Measurements from ENCODE around the gene GPR137B.

The GPR137B gene

GRCh38 chr1:236240675-236241074, 98.3 kb downstream of the GPR137B start:
- no peaks in the 10 kb centered on the region for H3K27me3 ChIP-seq (replicated peaks; ENCODE audit: control insufficient read depth, insufficient read depth, low read length)
- H3K4me3 ChIP-seq (replicated peaks; ENCODE audit: low read depth, low read length), result no peak overlapping the region
- TF ChIP-seq, protein P1, sequence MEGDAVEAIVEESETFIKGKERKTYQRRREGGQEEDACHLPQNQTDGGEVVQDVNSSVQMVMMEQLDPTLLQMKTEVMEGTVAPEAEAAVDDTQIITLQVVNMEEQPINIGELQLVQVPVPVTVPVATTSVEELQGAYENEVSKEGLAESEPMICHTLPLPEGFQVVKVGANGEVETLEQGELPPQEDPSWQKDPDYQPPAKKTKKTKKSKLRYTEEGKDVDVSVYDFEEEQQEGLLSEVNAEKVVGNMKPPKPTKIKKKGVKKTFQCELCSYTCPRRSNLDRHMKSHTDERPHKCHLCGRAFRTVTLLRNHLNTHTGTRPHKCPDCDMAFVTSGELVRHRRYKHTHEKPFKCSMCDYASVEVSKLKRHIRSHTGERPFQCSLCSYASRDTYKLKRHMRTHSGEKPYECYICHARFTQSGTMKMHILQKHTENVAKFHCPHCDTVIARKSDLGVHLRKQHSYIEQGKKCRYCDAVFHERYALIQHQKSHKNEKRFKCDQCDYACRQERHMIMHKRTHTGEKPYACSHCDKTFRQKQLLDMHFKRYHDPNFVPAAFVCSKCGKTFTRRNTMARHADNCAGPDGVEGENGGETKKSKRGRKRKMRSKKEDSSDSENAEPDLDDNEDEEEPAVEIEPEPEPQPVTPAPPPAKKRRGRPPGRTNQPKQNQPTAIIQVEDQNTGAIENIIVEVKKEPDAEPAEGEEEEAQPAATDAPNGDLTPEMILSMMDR (IDR thresholded peaks at IDR 0.05; ENCODE audit: insufficient read depth, low read length, poor library complexity, severe bottlenecking), result no peak
- DNase-seq (ENCODE audit: extremely low read depth, insufficient read length), result no peak
- no peaks in the 10 kb centered on the region; the same call in none of the 2 replicates for H3K36me3 ChIP-seq (ENCODE audit: control insufficient read depth, insufficient read depth, low read length)

- DNase-seq (ENCODE audit: extremely low read depth, insufficient read length), result no peak
- peaks cover 3% of the 10 kb centered on the region for H3K36me3 ChIP-seq (ENCODE audit: control insufficient read depth, insufficient read depth, low read length)
- no peaks in the 10 kb centered on the region for H3K27me3 ChIP-seq (replicated peaks; ENCODE audit: control insufficient read depth, insufficient read depth, low read length)
- no peak overlapping the region for H3K4me3 ChIP-seq (replicated peaks; ENCODE audit: low read depth, low read length)
- TF ChIP-seq, protein P1 (IDR thresholded peaks at IDR 0.05; ENCODE audit: insufficient read depth, low read length, poor library complexity, severe bottlenecking), result no peak
These were observed 100.2 kb downstream of the GPR137B start for GRCh38 chr1:236242568-236242967.

DNA sequence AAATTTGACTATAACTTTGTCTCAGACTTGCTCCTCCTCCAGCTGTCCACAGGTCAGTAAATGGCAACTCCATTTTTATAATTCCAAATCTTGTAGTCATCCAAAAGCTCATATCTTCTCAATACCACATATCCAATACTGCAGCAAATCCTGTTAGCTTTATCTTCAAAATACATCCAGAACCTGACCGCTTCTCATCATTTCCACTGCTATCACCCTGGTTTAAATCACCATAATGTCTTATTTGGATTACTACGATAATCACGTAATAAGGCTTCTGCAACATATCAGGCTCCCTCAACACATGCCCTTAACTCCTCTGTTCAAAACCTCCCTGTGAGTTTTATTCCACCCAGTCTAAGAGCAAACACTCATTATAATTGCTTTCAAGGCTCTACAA, 104.9 kb downstream of the GPR137B start:
- Histone ChIP-seq H3K27me3 (replicated peaks; ENCODE audit: control insufficient read depth, insufficient read depth, low read length) (no peaks in the 10 kb centered on the region), H3K36me3 (ENCODE audit: control insufficient read depth, insufficient read depth, low read length) (peaks cover 3% of the 10 kb centered on the region; the same call in 1 of the 2 replicates), H3K4me3 (replicated peaks; ENCODE audit: low read depth, low read length) (no peak overlapping the region)
- no peak for DNase-seq (ENCODE audit: extremely low read depth, insufficient read length)
- TF ChIP-seq, protein P1 (IDR thresholded peaks at IDR 0.05; ENCODE audit: insufficient read depth, low read length, poor library complexity, severe bottlenecking), result no peak

DNA sequence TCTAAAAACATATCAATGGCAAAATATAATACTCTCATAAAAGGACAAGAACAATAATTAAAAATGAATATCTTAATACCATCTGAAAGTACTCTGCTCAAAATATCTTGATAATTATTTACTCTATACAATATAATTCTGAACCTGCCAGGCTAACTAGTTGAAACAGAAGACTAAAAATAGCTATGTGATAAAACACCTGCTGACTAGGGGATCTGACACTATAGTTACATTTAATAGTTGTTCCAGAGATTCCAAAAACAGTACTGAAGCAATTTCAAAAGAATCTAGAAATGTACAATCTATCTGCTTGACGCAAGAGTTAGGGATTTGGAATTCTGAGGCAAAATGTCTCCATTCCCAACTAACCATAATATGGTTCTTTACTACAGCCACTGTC, 109.2 kb downstream of the GPR137B start:
- Histone ChIP-seq H3K4me3 (replicated peaks; ENCODE audit: low read depth, low read length) (no peak overlapping the region), H3K27me3 (replicated peaks; ENCODE audit: control insufficient read depth, insufficient read depth, low read length) (no peaks in the 10 kb centered on the region), H3K36me3 (ENCODE audit: control insufficient read depth, insufficient read depth, low read length) (peaks cover 9% of the 10 kb centered on the region)
- TF ChIP-seq, protein P1 (IDR thresholded peaks at IDR 0.05; ENCODE audit: insufficient read depth, low read length, poor library complexity, severe bottlenecking), result no peak
- DNase-seq (ENCODE audit: extremely low read depth, insufficient read length), result no peak

DNA sequence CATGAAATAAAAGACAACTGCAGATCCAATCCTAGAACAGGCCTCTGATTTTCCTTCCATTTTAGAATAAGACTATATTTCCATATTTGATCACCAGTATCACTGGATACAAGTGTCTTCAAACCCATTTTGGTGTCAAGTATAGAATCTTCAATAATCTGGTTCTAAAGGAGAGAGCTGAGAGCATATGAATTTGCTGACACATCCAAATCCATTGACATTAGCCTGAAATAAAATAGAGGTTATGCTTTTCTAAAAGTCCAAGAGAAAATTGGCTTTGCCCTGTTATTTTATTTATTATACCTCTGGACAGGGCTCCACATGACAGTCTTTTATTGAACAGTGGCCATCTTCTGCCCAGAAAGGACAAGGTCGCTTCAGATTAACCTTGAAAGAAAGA, 110.8 kb downstream of the GPR137B start:
- TF ChIP-seq, protein P1 (IDR thresholded peaks at IDR 0.05; ENCODE audit: insufficient read depth, low read length, poor library complexity, severe bottlenecking), result no peak
- DNase-seq (ENCODE audit: extremely low read depth, insufficient read length), result no peak
- H3K36me3 ChIP-seq (ENCODE audit: control insufficient read depth, insufficient read depth, low read length), result peaks cover 7% of the 10 kb centered on the region
- no peak overlapping the region for H3K4me3 ChIP-seq (replicated peaks; ENCODE audit: low read depth, low read length)
- H3K27me3 ChIP-seq (replicated peaks; ENCODE audit: control insufficient read depth, insufficient read depth, low read length), result no peaks in the 10 kb centered on the region
